LNCAP (cell line): Measurements from ENCODE around the gene CCDC85B.

Experiments
- CTCF ChIP-seq: fragments of 450-650 bp; IDR thresholded peaks from 2 replicates; pipeline ENCODE4 v1.5.1; 2017; ENCODE audit warnings: mild to moderate bottlenecking

Gene CCDC85B

GRCh38 chr11:65921876-65922275 is 31.4 kb downstream of the CCDC85B start:
- no peak for TF ChIP-seq CTCF

GRCh38 chr11:65922565-65922964 is 32.1 kb downstream of the CCDC85B start:
- TF ChIP-seq CTCF = no peak

- TF ChIP-seq CTCF = no peak
Observed at GRCh38 chr11:65925397-65925796, 34.9 kb downstream of the CCDC85B start.

GRCh38 chr11:65927904-65928397 is 37.5 kb downstream of the CCDC85B start:
- no peak for TF ChIP-seq CTCF

- no peak for TF ChIP-seq CTCF
Observed at GRCh38 chr11:65928667-65929066, 38.2 kb downstream of the CCDC85B start.

- no peak for TF ChIP-seq CTCF
Observed at GRCh38 chr11:65931773-65932557, 41.5 kb downstream of the CCDC85B start.

- no peak for TF ChIP-seq CTCF
Observed at GRCh38 chr11:65932558-65932919, 42.1 kb downstream of the CCDC85B start.
